Suprapubic skin (tissue), 4 donors: Measurements from ENCODE around the gene MTCL1. TPM values are rescaled to one million over a fixed set of nuclear protein-coding genes. Genes with fewer than 3 reads are reported as not detected.

Experiments
- DNase-seq, 2 donors: peaks; one replicate each; pipeline ENCODE4 v3.0.0-alpha.2; 2019; ENCODE audit warnings: low spot score in 2 of 2
- H3K27ac ChIP-seq: fragments of 200-600 bp; sonication (generic); one replicate; pipeline ENCODE4 v1.5.1; 2019
- H3K27me3 ChIP-seq: fragments of 200-600 bp; sonication (generic); one replicate; pipeline ENCODE4 v1.5.1; 2019
- H3K36me3 ChIP-seq: fragments of 200-600 bp; sonication (generic); one replicate; pipeline ENCODE4 v1.5.1; 2019
- H3K4me1 ChIP-seq: fragments of 200-600 bp; sonication (generic); one replicate; pipeline ENCODE4 v1.5.1; 2019
- H3K4me3 ChIP-seq: fragments of 200-600 bp; sonication (generic); one replicate; pipeline ENCODE4 v1.5.1; 2019; ENCODE audit warnings: mild to moderate bottlenecking
- H3K9me3 ChIP-seq: fragments of 200-600 bp; sonication (generic); one replicate; pipeline ENCODE4 v1.5.1; 2019
- EP300 ChIP-seq: sonication (generic); formaldehyde crosslinking; IDR thresholded peaks from one replicate; pipeline ENCODE4 v1.6.1; 2017; ENCODE audit warnings: antibody characterized with exemption
- POLR2A ChIP-seq, 2 donors: fragments of 450-650 bp; IDR thresholded peaks; one replicate each; pipeline ENCODE4 v1.6.1; 2017; ENCODE audit warnings: antibody characterized with exemption in 2 of 2, mild to moderate bottlenecking in 2 of 2, moderate library complexity in 2 of 2
- POLR2AphosphoS5 ChIP-seq, 3 donors: sonication (generic); formaldehyde crosslinking; IDR thresholded peaks; one replicate each; pipeline ENCODE4 v1.6.1; 2017; ENCODE audit warnings: antibody characterized with exemption in 3 of 3
- WGBS: methylation state at CpG from one replicate; pipeline ENCODE4 v1.1.5; 2018; 5-methylcytosine and 5-hydroxymethylcytosine counted together
- total RNA-seq, 4 donors: library from RNA; depleted of rRNA; stranded (reverse); fragments of >200 nt; gene quantifications; one replicate each; pipeline ENCODE4 v1.1.0, GENCODE V29; 2016
- TF ChIP-seq, protein P1 (sequence below), 2 donors: fragments of 200-600 bp in 1 of 2; fragments of 450-650 bp in 1 of 2; sonication (generic) in 1 of 2; IDR thresholded peaks; one replicate each; pipeline ENCODE4 v1.5.1; 2016 to 2019; ENCODE audit warnings: antibody characterized with exemption in 2 of 2, mild to moderate bottlenecking in 1 of 2, moderate library complexity in 1 of 2

The MTCL1 gene
- total RNA-seq, 4 donors from 2014 or later = 7.0 to 9.4 (median 8.1) TPM

- H3K27ac ChIP-seq = no peak overlapping the region
These were observed 45.6 kb upstream of the MTCL1 start for GRCh38 chr18:8659609-8660242.

GRCh38 chr18:8660316-8660715, 45.0 kb upstream of the MTCL1 start:
- Histone ChIP-seq H3K36me3 (no peaks in the 10 kb centered on the region), H3K9me3 (no peaks in the 10 kb centered on the region), H3K27ac (no peak overlapping the region), H3K4me3 (no peak overlapping the region), H3K27me3 (no peaks in the 10 kb centered on the region), H3K4me1 (no peaks in the 10 kb centered on the region)
- DNase-seq = no peak
- TF ChIP-seq POLR2AphosphoS5 (IDR thresholded peaks at IDR 0.05) = no peak
- TF ChIP-seq EP300 = no peak
- 91% methylated on average over 5 of the region's 5 CpGs for WGBS

More at GRCh38 chr18:8659609-8660242, 45.6 kb upstream of the MTCL1 start:
- DNase-seq = no peak
- WGBS = 94% methylated on average over 28 of the region's 36 CpGs
- no peak overlapping the region for H3K4me3 ChIP-seq
- H3K27me3 ChIP-seq = no peaks in the 10 kb centered on the region
- H3K4me1 ChIP-seq = no peaks in the 10 kb centered on the region
- no peaks in the 10 kb centered on the region for H3K9me3 ChIP-seq
- no peaks in the 10 kb centered on the region for H3K36me3 ChIP-seq
- no peak for TF ChIP-seq POLR2A (IDR thresholded peaks at IDR 0.05)
- TF ChIP-seq EP300 = no peak
- no peak for TF ChIP-seq POLR2AphosphoS5 (IDR thresholded peaks at IDR 0.05)
- TF ChIP-seq, protein P1, sequence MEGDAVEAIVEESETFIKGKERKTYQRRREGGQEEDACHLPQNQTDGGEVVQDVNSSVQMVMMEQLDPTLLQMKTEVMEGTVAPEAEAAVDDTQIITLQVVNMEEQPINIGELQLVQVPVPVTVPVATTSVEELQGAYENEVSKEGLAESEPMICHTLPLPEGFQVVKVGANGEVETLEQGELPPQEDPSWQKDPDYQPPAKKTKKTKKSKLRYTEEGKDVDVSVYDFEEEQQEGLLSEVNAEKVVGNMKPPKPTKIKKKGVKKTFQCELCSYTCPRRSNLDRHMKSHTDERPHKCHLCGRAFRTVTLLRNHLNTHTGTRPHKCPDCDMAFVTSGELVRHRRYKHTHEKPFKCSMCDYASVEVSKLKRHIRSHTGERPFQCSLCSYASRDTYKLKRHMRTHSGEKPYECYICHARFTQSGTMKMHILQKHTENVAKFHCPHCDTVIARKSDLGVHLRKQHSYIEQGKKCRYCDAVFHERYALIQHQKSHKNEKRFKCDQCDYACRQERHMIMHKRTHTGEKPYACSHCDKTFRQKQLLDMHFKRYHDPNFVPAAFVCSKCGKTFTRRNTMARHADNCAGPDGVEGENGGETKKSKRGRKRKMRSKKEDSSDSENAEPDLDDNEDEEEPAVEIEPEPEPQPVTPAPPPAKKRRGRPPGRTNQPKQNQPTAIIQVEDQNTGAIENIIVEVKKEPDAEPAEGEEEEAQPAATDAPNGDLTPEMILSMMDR (IDR thresholded peaks at IDR 0.05) = no peak

DNA sequence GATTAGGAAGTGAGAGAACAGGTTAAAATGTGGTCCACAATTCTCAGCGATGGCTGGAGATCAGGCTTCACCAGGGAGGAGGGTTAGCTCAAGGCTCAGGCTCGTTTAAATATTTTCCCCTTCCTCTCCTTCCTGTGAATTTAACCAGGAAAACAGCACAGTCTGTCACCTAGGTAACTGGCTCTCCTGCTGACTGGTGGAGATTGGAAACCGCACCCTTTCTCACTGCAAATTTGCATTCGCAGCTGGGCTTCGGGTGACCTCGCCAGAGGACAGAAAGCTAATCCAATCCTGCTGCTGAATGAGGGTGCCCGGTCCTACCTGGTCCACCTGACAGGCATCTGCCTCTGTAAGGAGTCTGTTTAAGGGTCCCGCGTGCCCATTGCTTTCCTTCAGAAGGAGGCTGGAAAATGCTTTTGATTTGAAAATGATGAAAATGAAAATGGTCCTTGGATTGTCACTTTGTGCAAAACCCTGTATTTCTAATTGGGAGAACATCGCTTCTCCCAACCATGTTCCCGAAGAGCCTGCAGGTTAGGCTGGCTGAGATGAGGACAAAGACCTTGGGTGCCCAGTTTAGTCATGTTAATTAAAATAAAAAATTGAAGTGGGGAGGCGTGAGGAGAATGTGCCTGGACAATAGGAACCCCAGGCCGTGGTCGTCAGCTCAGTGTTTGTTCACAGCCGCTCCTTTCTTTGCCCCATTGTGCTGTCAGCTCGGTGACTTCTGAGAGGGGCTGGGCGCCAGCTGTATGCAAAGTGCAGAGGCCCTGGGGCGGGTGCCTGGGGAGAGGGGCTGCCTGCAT, 43.4 kb upstream of the MTCL1 start:
- H3K4me3 ChIP-seq = no peak overlapping the region
- DNase-seq = no peak
- no peaks in the 10 kb centered on the region for H3K4me1 ChIP-seq
- H3K27ac ChIP-seq = no peak overlapping the region
- TF ChIP-seq EP300 (no peak), POLR2AphosphoS5 (IDR thresholded peaks at IDR 0.05) (no peak), POLR2A (IDR thresholded peaks at IDR 0.05) (no peak)
- TF ChIP-seq, protein P1 (IDR thresholded peaks at IDR 0.05) = no peak
- no peaks in the 10 kb centered on the region for H3K27me3 ChIP-seq
- WGBS = 54% methylated on average over 18 of the region's 18 CpGs
- H3K36me3 ChIP-seq = no peaks in the 10 kb centered on the region
- H3K9me3 ChIP-seq = no peaks in the 10 kb centered on the region

GRCh38 chr18:8662560-8663255, 42.6 kb upstream of the MTCL1 start:
- no peaks in the 10 kb centered on the region for H3K27me3 ChIP-seq
- WGBS = 87% methylated on average over 20 of the region's 20 CpGs
- DNase-seq = no peak
- TF ChIP-seq POLR2A (IDR thresholded peaks at IDR 0.05) (no peak), POLR2AphosphoS5 (IDR thresholded peaks at IDR 0.05) (no peak), EP300 (no peak)
- TF ChIP-seq, protein P1 (IDR thresholded peaks at IDR 0.05) = no peak
- no peaks in the 10 kb centered on the region for H3K4me1 ChIP-seq
- no peak overlapping the region for H3K27ac ChIP-seq
- no peaks in the 10 kb centered on the region for H3K9me3 ChIP-seq
- no peaks in the 10 kb centered on the region for H3K36me3 ChIP-seq
- H3K4me3 ChIP-seq = no peak overlapping the region

- 90% methylated on average over 3 of the region's 3 CpGs for WGBS
- H3K4me1 ChIP-seq = no peaks in the 10 kb centered on the region
- no peak for DNase-seq
- no peaks in the 10 kb centered on the region for H3K9me3 ChIP-seq
- no peak overlapping the region for H3K4me3 ChIP-seq
- no peaks in the 10 kb centered on the region for H3K27me3 ChIP-seq
- no peaks in the 10 kb centered on the region for H3K36me3 ChIP-seq
- no peak overlapping the region for H3K27ac ChIP-seq
- no peak for TF ChIP-seq POLR2AphosphoS5 (IDR thresholded peaks at IDR 0.05)
- TF ChIP-seq, protein P1 (IDR thresholded peaks at IDR 0.05) = no peak
- no peak for TF ChIP-seq EP300
- no peak for TF ChIP-seq POLR2A (IDR thresholded peaks at IDR 0.05)
These were observed 37.5 kb upstream of the MTCL1 start for GRCh38 chr18:8667846-8668245.
